GM08714 (cell line): Measurements from ENCODE around the gene TEPSIN.

Experiments
- H3K4me3 ChIP-seq: fragments of 200-500 bp; sonication (Bioruptor generic); 2 replicates; pipeline ENCODE4 v1.5.1; 2014; ENCODE audit warnings: mild to moderate bottlenecking, low read length, inconsistent platforms
- ZNF274 ChIP-seq: IDR thresholded peaks from 2 replicates; pipeline ENCODE4 v1.6.1; 2012; ENCODE audit warnings: mild to moderate bottlenecking, low read depth, low read length

The TEPSIN gene

DNA sequence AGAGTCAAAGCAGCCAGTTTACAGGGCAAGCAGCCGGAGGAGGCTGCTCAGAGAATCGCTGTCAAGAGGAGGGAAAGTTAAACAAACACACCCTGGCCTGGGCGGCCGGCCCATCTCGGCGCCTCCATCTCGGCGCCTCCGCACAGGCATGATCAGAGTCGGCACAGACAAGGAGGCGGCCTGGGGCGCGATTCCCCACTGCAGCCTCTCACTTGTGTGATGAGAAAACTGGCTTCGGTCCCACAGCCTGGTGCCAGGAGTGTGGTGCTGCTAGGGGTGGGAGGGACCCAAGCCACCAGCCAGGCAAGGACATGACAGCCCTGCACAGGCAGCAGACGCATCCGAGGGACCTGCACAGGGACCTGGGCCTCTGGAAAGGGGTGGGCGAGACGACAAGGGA lies 38.6 kb upstream of the TEPSIN start:
- no peak for TF ChIP-seq ZNF274
- H3K4me3 ChIP-seq = no peak overlapping the region

DNA sequence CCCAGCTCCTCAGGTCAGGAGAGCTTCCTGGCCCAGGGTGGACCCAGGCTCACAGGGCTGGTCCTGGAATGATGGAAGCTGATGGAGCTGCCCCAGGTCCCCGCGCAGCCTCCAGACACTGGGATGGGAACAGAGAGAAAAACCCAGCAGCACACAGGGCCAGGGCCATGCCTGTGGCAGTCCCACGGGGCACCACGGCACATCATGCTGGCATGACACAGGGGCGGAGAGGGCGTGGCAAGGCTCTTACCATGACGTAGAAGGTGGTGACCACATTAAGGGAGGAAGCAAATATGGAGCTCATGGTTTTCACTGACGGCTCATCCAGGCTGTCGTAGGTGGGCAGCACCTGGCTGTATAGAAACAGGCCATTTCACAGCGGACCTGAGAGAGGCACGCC lies 37.9 kb upstream of the TEPSIN start:
- no peak for TF ChIP-seq ZNF274

DNA sequence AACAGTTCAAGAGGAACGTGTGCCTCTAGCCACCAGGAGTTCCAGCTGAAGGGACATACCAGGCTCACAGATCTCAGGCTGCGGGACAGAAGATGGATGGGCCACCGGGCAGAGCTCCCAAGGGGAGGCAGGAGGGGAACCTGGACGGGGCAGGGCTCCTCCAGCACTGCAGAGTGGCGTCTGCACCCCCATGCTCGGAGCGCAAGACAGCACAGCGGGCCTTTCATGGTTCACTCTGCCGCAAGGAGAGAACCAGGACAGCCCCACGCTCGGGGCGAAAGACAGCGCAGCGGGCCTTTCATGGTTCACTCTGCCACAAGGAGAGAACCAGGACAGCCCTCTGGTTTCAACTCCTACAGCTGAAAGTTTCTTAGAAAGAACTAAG lies 35.6 kb upstream of the TEPSIN start:
- TF ChIP-seq ZNF274 = no peak

More for the DNA sequence above, 37.9 kb upstream of the TEPSIN start:
- no peak overlapping the region for H3K4me3 ChIP-seq

DNA sequence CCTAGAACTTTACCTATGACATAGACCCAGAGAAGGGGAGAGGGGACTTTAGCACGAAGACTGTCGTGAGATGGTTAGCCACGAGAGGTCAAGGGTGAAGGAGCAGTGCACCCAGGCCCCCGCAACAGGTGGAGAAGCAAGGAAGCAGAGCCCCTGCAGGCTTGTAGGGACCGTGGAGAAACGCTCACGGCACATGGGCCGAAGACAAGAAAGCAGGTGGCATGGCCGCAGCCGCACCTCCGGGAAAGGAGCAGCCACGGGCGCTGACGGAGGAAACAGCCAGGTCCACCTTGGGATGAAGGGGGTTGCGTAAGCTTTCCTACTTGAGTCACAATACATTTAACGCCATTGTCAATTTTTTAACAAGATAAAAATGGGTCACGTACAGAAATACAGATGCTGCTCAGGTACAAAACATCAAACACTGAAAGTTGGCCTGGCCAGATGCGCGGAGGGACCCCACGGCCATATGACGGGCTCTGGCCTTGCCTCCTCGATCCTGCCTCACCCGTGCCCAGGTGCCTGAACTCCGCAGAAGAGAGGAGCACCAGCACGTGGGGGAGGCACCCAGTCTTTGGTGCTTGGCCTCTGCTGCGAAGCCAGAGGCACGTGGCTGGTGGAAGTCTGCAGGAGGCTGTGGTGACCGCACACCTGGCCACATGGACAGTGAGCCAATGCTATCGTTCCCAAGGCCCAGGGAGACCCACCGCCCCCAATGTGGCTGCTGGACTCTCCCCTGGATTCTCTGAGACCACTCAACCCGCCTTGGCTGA lies 35.0 kb upstream of the TEPSIN start:
- H3K4me3 ChIP-seq = no peak overlapping the region
- TF ChIP-seq ZNF274 = no peak

More for the DNA sequence above, 35.6 kb upstream of the TEPSIN start:
- H3K4me3 ChIP-seq = no peak overlapping the region

DNA sequence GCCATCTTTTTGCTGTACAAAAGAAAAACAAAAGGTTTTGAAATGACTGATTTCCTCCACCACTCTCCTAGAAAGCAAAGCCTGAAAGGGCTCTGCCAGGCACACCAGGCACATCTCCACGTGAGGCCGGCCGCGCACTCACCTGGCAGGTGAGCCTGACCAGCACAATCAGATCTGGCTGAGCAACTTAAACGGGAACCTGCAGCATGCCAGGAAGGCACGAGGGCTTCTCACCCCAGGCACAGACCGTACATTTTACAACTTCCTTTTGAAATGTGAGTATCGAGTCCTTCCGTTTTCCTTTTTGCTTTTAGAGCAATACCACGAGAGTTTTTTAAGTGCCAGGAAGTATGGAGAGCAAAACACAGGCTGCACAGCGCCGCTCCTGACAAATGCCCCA lies 33.8 kb upstream of the TEPSIN start:
- no peak for TF ChIP-seq ZNF274
- no peak overlapping the region for H3K4me3 ChIP-seq

DNA sequence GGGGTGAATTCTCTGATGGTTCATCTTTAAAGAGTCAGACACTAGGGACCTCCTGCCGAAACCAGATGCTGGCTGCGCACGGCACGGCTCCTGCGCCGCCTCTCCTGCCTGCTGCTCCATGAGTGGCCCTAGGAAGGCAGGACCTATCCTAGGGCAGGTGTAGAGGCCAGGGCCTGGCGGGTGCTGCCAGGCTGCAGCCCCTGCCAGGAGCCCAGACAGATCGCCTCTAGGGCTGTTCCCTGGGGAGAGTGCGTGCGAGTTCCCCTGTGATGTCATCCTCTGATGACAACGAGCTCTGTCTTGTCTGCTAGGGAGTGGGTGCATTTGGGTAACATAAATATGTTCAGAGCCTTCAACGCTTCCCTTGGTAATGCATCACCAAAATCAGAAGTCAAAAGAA lies 32.4 kb upstream of the TEPSIN start:
- H3K4me3 ChIP-seq = no peak overlapping the region
- no peak for TF ChIP-seq ZNF274

DNA sequence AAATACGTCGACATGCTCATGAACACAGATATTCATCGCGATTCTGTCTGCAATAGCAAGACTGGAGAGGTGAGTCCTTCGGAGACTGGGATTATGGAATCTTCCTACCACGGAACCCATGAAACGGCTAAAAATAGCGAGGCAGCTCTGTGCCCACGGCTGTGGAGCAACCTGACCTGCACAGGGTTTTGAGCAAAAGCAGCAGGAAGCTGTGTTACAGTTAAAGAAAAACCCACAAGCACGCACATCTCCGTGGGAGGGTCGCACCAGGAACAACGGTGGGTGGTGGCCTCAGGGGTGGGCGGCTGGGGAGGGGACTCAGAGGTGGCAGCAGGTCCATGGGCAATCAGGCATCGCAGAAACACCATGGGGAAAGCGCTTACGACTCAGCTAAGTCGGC lies 31.4 kb upstream of the TEPSIN start:
- TF ChIP-seq ZNF274 = no peak
- no peak overlapping the region for H3K4me3 ChIP-seq

DNA sequence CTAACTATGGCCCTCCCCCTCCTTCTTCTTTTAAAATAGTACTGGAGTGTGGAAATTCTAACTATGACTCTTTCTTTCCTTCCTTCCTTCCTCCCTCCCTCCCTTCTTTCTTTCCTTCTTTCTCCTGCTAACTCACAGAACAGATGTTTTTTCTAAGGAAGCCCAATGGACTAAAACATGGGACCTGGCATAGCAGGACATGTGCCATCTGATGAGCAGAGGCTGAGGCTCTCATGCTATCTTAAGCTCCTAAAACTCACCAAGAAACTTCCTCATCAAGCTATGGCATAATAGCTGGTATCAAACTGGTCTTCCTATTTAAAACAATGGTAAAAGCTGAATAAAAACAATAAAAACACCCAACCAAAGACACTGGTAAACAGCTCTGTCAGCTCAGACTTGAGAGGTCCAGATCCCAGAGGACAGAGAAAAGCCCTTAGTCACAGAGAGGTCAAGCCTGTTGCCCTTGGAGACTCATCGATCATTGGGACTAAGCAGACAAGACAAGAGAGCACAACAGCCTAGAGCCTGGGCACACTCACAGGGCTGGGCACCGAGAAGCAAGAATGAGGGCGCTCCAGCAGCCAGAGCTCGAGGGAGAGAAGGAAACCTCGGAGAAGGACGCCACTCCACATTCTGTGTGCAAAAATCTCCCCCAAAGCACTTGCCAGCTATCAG lies 28.7 kb upstream of the TEPSIN start:
- H3K4me3 ChIP-seq = no peak overlapping the region
- no peak for TF ChIP-seq ZNF274

DNA sequence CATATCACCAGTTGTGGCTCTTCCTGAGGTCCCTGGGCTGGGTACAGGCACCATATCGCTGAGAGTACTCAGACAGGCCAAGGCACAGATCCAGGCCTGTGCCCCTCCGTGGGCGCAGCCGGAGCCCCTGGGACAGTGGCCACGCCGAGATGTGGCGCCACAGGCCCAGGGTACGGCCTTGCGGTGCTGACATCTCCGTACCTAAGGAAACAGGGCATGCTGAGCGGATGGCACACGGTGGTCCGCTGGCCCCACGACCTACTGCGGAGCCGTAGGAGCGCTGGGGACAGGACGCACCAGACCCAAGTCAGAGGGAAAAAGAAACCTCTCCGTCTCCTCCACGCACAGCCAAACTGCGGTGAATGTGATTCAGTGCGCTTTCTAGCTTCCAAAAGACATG lies 26.7 kb upstream of the TEPSIN start:
- H3K4me3 ChIP-seq = no peak overlapping the region
- no peak for TF ChIP-seq ZNF274

DNA sequence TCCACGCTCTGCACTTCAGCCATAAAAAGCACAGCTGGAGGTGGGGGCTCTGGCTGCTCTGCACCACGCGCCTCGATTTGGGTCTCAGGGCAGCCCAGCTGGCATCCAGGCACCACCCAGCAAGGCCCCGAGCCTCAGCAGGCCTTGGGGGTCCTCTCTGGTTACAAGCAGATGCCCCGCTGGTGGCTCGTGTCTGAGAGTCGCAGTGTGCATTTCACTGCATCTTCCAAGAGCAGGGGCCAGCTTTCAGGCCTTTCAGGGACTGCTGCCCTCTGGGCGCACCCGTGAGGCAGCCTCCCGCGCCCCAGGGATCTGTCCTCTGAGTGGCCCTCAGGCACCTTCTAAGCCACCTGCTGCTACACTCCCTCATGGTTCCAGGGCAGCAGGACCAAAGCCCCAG lies 25.8 kb upstream of the TEPSIN start:
- no peak overlapping the region for H3K4me3 ChIP-seq
- no peak for TF ChIP-seq ZNF274

DNA sequence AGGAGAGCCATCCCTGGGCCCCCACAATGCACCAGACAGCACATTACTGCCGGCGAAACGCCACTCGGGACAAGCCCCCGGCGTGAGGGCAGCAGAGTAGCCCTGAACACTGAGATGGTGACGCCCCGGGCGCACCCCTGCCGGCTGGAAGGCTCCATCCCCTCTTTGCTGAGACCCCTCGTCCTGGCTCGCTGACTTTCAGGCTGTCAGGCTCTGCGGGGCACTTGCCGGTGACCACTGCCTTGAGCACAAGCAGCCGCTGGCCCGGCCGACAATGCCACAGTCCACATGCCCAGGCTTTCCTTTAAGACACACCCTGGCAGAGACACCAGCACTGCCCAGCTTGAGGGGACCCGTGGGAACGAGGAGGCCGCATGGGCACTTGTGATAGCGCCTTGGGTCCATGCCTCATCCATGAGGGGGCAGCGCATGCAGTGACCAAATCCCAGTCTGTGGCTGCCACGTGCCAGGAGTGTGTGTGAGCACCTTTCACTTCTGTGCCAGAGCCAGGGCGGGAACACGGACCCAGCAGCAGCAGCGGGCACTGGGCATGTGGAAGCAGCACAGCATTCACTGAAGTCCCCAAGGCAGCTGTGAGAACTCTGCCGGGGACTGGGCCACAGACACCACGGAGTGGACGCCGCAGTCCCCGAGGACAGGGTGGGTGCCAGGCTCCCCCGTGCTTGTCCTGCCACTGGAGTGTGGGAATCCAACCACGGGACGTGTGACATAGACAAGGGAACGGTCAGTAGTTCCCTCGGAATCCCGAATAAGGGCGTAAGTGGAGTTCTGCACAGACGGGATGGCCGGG lies 24.7 kb upstream of the TEPSIN start:
- TF ChIP-seq ZNF274 = no peak

DNA sequence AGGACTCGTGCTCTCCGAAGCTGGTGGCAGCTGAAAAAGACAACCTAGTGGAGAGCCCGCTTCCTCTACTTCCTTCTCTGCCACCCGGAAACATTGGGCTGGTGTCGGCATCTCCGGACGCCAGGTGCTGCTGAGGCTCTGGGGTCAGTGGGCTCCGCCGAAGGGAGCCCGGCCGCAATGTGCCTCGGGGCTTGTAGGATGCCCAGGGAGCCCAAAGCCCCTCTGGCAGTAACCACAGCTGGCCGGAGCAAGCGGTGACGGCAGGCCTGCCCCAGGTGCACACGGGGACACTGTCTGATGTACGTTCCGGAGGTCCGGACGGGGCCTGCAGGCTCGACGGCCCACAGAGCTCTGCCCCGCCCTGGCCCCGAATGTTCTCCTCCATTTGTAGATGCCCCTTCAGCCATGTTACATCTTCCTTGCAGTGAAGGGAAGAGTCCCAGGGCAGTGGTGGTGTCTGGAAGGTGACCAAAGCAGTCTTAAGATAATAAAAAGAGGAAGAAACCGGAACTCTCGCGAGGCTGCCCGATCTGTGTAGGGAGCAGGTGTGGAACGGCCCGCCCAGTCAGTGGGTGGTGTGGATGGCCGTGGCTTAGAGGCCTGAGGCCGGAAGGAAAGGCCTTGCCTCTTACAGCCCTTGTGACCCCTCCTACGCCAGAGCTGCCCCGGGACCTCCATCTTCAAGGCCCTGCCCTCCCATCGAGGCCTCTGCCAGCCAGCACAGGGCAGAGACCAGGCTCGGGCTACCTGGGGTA lies 22.9 kb upstream of the TEPSIN start:
- TF ChIP-seq ZNF274 = no peak
- H3K4me3 ChIP-seq = no peak overlapping the region

More for the DNA sequence above, 24.7 kb upstream of the TEPSIN start:
- H3K4me3 ChIP-seq = no peak overlapping the region

DNA sequence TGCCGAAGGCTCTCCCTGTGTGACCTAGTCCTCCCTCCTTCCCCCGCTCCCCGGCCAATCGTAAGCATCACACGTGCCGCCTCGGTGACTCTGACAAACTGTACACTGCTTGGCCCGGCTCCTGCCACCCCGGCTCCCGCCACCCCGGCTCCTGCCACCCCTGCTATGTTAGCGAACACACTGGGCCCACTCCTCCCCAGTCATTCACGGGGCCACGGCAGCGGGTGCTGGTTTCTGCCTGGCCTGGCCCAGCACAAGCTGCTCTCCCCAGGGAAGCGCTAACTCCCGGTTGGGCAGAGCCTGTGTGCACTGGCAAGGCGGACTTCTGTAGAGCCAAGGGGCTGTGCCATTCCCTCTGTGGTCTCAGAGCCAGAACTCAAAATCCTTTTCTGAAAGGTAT lies 22.2 kb upstream of the TEPSIN start:
- TF ChIP-seq ZNF274 = no peak
- H3K4me3 ChIP-seq = no peak overlapping the region

DNA sequence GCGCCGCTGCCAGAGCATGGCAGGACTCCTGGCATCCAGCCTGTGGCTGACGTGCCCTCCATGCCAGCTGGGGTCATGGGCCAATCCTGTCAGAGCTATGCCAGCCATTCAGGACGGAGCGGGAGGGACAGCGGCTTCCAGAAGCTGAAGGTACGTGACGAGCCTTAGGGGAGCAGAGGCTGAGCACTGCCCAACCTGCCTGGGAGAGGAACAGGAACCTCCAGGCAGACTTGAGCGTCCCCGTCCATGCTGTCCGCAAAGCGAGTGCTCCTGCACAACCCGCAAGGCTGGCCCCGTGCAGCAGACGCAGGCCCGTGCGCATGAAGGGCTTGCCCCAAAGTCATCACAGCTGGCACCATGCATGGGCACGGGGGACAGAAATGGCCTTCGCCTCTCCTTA lies 21.8 kb upstream of the TEPSIN start:
- TF ChIP-seq ZNF274 = no peak
- H3K4me3 ChIP-seq = no peak overlapping the region
